K562 (cell line): ENCODE measurements around the gene FTSJ3. TPM values are rescaled to one million over a fixed set of nuclear protein-coding genes. Genes with fewer than 3 reads are reported as not detected.

Experiments used
- HNRNPUL1 ChIP-seq: fragments of 200-400 bp; formaldehyde crosslinking; IDR thresholded peaks from 2 replicates; pipeline ENCODE4 v1.6.1; 2017; ENCODE audit warnings: low read length
- LARP7 ChIP-seq: fragments of 450-650 bp; IDR thresholded peaks from 2 replicates; pipeline ENCODE4 v1.6.1; 2016
- MYBL2 ChIP-seq, 2 experiments: fragments of 450-650 bp in 1 of 2; sonication (generic) in 1 of 2; formaldehyde crosslinking in 1 of 2; IDR thresholded peaks; 2 replicates each; pipeline versions ENCODE4 v1.6.1 to v1.8.1; 2017 to 2022; ENCODE audit warnings: borderline replicate concordance in 1 of 2, inconsistent platforms in 1 of 2, low read depth in 1 of 2, mild to moderate bottlenecking in 1 of 2, missing genetic modification reagents in 1 of 2, moderate library complexity in 1 of 2
- ZNF133 ChIP-seq: fragments of 250-450 bp; sonication (Bioruptor Pico); IDR thresholded peaks from 2 replicates; pipeline ENCODE4 v1.4.0; 2020; ENCODE audit warnings: mild to moderate bottlenecking
- ZNF184 ChIP-seq: sonication (generic); formaldehyde crosslinking; IDR thresholded peaks from 2 replicates; pipeline ENCODE4 v1.5.0; 2020; ENCODE audit warnings: missing genetic modification reagents
- ZNF3 ChIP-seq: fragments of 250-450 bp; sonication (Bioruptor Pico); IDR thresholded peaks from 2 replicates; pipeline ENCODE4 v1.5.0; 2021; ENCODE audit warnings: mild to moderate bottlenecking, moderate library complexity
- ZNF311 ChIP-seq: fragments of 250-450 bp; sonication (Bioruptor Pico); IDR thresholded peaks from 2 replicates; pipeline ENCODE4 v1.4.0; 2020; ENCODE audit warnings: mild to moderate bottlenecking, moderate library complexity
- ZNF76 ChIP-seq: fragments of 250-450 bp; sonication (Bioruptor Pico); IDR thresholded peaks from 2 replicates; pipeline ENCODE4 v1.4.0; 2020; ENCODE audit warnings: mild to moderate bottlenecking, moderate library complexity, borderline replicate concordance
- polyA plus RNA-seq, 8 experiments: library from polyadenylated mRNA; depleted of rRNA in 4 of 8; stranded (reverse) in 5 of 8; unstranded in 3 of 8; fragments of >200 nt; fragmentation: Nextera tagmentation in 2 of 8; fragmentation: Illumina TruSeq in 1 of 8; extraction: Ambion mirVana in 2 of 8; extraction: Trizol in 1 of 8; gene quantifications; 2 replicates each; pipeline versions ENCODE4 v1.2.1 to v1.2.3, GENCODE V29; 2011 to 2014; ENCODE audit warnings: inconsistent platforms in 1 of 8, missing spikeins in 1 of 8
- total RNA-seq, 7 experiments: library from RNA; depleted of rRNA in 6 of 7; stranded (reverse); fragments of >200 nt in 6 of 7; fragmentation: Illumina TruSeq in 2 of 7; extraction: Trizol in 2 of 7; gene quantifications; 2 replicates each; pipeline versions ENCODE4 v1.2.1 to v1.2.3, GENCODE V29; 2011 to 2021; ENCODE audit warnings: low replicate concordance in 1 of 7
- TF ChIP-seq, protein P1 (sequence below): fragments of 450-650 bp; IDR thresholded peaks from 2 replicates; pipeline ENCODE4 v1.6.1; 2017; ENCODE audit warnings: mild to moderate bottlenecking, moderate library complexity
- TF ChIP-seq, protein P2 (sequence below): fragments of 450-650 bp; IDR thresholded peaks from 2 replicates; pipeline ENCODE4 v1.6.1; 2016
- TF ChIP-seq, protein P3 (sequence below), 2 experiments: IDR thresholded peaks in 1 of 2; conservative IDR thresholded peaks in 1 of 2; 2 replicates each; pipeline ENCODE4 v1.6.1; 2016; ENCODE audit warnings: low read depth in 2 of 2, mild to moderate bottlenecking in 1 of 2, missing compliant biosample characterization in 1 of 2, missing genetic modification characterization in 1 of 2, moderate library complexity in 1 of 2
- TF ChIP-seq, protein P4 (sequence below): fragments of 250-450 bp; sonication (Bioruptor Pico); IDR thresholded peaks from 2 replicates; pipeline ENCODE4 v1.5.0; 2020; ENCODE audit warnings: mild to moderate bottlenecking, borderline replicate concordance

The FTSJ3 gene
- total and polyA plus RNA-seq, 9 of the 15 experiments (the other 6 are each of a cell fraction or from before 2014, with no cell fraction given), result 18.0 to 65.6 (median 52.4) TPM

DNA sequence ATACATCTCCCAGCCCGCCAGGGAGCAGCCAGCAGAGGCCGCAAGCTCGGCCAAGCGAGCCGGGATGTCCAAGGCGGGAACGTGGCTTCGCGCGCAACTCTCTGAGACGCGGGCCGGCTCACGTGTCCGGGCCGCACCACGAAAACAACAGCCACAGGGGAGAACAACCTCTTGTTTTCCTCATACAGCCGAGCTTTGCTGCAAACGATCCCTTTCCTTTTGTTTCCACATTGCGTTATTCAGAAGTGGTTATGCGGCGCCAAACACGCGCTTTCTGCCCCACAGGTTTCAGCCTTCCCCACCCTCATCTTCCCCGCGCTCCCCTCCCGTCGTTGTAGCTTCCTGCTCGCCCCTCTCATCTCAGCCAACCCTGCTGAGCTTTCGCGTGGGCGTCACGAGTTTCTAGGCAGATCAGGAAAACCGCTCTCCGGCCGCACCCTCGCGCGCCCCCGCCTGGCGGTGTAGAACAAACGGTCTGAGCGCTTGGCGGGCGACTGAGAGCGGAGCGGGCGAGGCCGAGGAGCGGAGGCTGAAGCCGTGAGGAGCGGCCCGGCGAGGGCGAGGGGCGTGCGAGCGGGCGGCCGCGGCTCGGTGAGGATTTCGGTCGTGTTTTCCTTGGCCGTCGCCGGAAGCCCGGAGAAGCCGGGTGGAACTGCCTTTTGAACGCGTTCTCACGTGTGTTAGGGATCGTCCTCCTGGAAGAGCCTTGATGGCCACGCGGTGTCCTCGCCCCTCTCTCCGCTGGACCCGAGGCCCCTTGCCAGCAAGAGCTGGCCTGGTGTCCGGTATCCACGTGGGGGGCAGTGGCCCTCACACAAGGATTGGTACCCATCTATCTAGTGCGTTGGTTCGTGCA lies 21.6 kb upstream of the FTSJ3 start (continued):
- TF ChIP-seq, protein P1, sequence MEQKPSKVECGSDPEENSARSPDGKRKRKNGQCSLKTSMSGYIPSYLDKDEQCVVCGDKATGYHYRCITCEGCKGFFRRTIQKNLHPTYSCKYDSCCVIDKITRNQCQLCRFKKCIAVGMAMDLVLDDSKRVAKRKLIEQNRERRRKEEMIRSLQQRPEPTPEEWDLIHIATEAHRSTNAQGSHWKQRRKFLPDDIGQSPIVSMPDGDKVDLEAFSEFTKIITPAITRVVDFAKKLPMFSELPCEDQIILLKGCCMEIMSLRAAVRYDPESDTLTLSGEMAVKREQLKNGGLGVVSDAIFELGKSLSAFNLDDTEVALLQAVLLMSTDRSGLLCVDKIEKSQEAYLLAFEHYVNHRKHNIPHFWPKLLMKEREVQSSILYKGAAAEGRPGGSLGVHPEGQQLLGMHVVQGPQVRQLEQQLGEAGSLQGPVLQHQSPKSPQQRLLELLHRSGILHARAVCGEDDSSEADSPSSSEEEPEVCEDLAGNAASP, result no peak
- TF ChIP-seq LARP7 (no peak), MYBL2 (IDR thresholded peaks at IDR 0.05; ENCODE audit: low read depth) (peak; percentile 8; the same call in 1 of the 2 replicates), MYBL2 (CRISPR knock-in tag; IDR thresholded peaks at IDR 0.05; ENCODE audit: borderline replicate concordance) (no peak), ZNF311 (CRISPR knock-in tag) (no peak; the same call in 1 of the 2 replicates), HNRNPUL1 (no peak), ZNF184 (no peak), ZNF133 (CRISPR knock-in tag) (peak; percentile 49; the same call in 1 of the 2 replicates), ZNF76 (CRISPR knock-in tag) (peak; percentile 78; the same call in 1 of the 2 replicates), ZNF3 (no peak)
- TF ChIP-seq, protein P2, sequence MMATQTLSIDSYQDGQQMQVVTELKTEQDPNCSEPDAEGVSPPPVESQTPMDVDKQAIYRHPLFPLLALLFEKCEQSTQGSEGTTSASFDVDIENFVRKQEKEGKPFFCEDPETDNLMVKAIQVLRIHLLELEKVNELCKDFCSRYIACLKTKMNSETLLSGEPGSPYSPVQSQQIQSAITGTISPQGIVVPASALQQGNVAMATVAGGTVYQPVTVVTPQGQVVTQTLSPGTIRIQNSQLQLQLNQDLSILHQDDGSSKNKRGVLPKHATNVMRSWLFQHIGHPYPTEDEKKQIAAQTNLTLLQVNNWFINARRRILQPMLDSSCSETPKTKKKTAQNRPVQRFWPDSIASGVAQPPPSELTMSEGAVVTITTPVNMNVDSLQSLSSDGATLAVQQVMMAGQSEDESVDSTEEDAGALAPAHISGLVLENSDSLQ, result no peak
- TF ChIP-seq, protein P3, sequence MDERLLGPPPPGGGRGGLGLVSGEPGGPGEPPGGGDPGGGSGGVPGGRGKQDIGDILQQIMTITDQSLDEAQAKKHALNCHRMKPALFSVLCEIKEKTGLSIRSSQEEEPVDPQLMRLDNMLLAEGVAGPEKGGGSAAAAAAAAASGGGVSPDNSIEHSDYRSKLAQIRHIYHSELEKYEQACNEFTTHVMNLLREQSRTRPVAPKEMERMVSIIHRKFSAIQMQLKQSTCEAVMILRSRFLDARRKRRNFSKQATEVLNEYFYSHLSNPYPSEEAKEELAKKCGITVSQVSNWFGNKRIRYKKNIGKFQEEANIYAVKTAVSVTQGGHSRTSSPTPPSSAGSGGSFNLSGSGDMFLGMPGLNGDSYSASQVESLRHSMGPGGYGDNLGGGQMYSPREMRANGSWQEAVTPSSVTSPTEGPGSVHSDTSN (CRISPR knock-in tag; IDR thresholded peaks at IDR 0.05; ENCODE audit: low read depth), result no peak
- TF ChIP-seq, protein P3 (tag; conservative IDR thresholded peaks at IDR 0.05; ENCODE audit: low read depth), result no peak
- TF ChIP-seq, protein P4, sequence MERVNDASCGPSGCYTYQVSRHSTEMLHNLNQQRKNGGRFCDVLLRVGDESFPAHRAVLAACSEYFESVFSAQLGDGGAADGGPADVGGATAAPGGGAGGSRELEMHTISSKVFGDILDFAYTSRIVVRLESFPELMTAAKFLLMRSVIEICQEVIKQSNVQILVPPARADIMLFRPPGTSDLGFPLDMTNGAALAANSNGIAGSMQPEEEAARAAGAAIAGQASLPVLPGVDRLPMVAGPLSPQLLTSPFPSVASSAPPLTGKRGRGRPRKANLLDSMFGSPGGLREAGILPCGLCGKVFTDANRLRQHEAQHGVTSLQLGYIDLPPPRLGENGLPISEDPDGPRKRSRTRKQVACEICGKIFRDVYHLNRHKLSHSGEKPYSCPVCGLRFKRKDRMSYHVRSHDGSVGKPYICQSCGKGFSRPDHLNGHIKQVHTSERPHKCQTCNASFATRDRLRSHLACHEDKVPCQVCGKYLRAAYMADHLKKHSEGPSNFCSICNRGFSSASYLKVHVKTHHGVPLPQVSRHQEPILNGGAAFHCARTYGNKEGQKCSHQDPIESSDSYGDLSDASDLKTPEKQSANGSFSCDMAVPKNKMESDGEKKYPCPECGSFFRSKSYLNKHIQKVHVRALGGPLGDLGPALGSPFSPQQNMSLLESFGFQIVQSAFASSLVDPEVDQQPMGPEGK, result no peak
